Vagina (tissue), 2 donors: ENCODE data around the gene TMEM204. TPM values are rescaled to one million over a fixed set of nuclear protein-coding genes. Genes with fewer than 3 reads are reported as not detected.
A peak's percentile ranks its signal among the peaks of the same experiment; 100 is the strongest.

Source experiments
- DNase-seq, 2 donors: peaks; one replicate each; pipeline ENCODE4 v3.0.0-alpha.2; 2017; ENCODE audit errors: extremely low spot score in 2 of 2
- H3K27ac ChIP-seq: fragments of 200-600 bp; sonication (generic); one replicate; pipeline ENCODE4 v1.5.1; 2019
- H3K27me3 ChIP-seq: fragments of 200-600 bp; sonication (generic); one replicate; pipeline ENCODE4 v1.5.1; 2019
- H3K36me3 ChIP-seq, 2 donors: fragments of 200-600 bp; sonication (generic); one replicate each; pipeline ENCODE4 v1.5.1; 2017 to 2019
- H3K4me1 ChIP-seq: fragments of 200-600 bp; sonication (generic); one replicate; pipeline ENCODE4 v1.5.1; 2019
- H3K4me3 ChIP-seq, 2 donors: fragments of 200-600 bp; sonication (generic); 1 replicate in 1 of 2; 2 replicates in 1 of 2; pipeline ENCODE4 v1.5.1; 2016 to 2019
- H3K9me3 ChIP-seq: fragments of 200-600 bp; sonication (generic); one replicate; pipeline ENCODE4 v1.5.1; 2019
- POLR2A ChIP-seq, 2 donors: fragments of 450-650 bp; IDR thresholded peaks; one replicate each; pipeline ENCODE4 v1.6.1; 2017; ENCODE audit warnings: antibody characterized with exemption in 2 of 2, mild to moderate bottlenecking in 2 of 2, moderate library complexity in 2 of 2
- POLR2AphosphoS5 ChIP-seq, 2 donors: sonication (generic); formaldehyde crosslinking; IDR thresholded peaks; one replicate each; pipeline ENCODE4 v1.9.0; 2017; ENCODE audit warnings: antibody characterized with exemption in 2 of 2, mild to moderate bottlenecking in 2 of 2, low read depth in 1 of 2; ENCODE audit not compliant: insufficient read depth in 1 of 2
- intact Hi-C: fragments of 100-400 bp; cut with DNase I; formaldehyde crosslinking; loops from one replicate; pipeline ENCODE4 v1.15.1; 2023
- total RNA-seq: library from RNA; depleted of rRNA; stranded (reverse); fragments of >200 nt; gene quantifications from one replicate; pipeline ENCODE4 v1.2.3, GENCODE V29; 2016
- TF ChIP-seq, protein P1 (sequence below), 3 experiments: fragments of 450-650 bp in 2 of 3; fragments of 200-600 bp in 1 of 3; sonication (generic) in 1 of 3; IDR thresholded peaks; one replicate each; pipeline ENCODE4 v1.5.1; 2017 to 2019; ENCODE audit warnings: antibody characterized with exemption in 3 of 3, mild to moderate bottlenecking in 2 of 3, moderate library complexity in 2 of 3

The TMEM204 gene
- total RNA-seq, 1 donor from 2014 or later: 33.1 TPM

DNA sequence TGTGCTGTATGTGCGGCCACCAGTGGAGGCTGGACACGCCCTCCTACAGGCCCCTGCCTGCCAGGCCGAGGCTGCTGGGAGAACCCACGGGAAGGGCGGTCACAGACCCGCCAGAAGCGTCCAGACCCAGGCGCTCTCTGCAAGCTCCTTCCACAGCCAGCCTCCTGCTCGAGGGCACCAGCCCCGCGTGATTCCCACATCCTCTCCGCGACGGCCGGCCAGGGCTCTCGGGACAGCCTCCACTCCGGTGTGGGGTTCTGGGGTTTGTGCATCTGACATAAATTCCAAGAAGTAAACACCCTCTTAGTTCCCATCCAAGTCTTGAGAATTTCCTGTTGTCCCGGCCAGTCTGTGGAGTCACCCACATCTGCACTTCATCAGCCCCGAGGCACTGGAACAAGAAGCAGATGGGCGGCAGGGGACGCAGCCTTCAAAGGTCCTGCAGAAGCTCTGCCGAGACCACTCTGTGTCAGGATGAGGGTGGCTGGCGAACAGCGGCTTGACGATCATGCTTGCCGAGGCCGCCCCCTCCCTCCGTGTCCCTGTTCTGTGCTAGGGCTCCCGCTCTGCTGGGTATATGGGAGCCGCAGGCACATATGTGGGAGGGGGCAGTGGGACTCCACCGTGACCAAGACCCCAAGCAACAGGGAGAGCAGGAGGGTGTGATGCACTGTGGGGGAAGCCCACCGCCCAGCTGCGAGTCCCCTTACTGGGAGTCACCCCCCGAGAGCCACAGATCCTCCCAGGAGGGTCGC, 2.4 kb upstream of the TMEM204 start:
- intact Hi-C loops: loop anchor here (5.0 kb wide), 1 partner anchor 81 kb away; the partner anchor contains the start of genes CRAMP1 and IFT140
- Histone ChIP-seq H3K4me3 (peak overlapping the region; percentile 23 to 64), H3K4me1 (peaks cover 76% of the 10 kb centered on the region), H3K27ac (peak overlapping the region; percentile 91), H3K36me3 (no peaks in the 10 kb centered on the region), H3K27me3 (no peaks in the 10 kb centered on the region), H3K9me3 (no peaks in the 10 kb centered on the region)
- no peak for DNase-seq
- TF ChIP-seq, protein P1, sequence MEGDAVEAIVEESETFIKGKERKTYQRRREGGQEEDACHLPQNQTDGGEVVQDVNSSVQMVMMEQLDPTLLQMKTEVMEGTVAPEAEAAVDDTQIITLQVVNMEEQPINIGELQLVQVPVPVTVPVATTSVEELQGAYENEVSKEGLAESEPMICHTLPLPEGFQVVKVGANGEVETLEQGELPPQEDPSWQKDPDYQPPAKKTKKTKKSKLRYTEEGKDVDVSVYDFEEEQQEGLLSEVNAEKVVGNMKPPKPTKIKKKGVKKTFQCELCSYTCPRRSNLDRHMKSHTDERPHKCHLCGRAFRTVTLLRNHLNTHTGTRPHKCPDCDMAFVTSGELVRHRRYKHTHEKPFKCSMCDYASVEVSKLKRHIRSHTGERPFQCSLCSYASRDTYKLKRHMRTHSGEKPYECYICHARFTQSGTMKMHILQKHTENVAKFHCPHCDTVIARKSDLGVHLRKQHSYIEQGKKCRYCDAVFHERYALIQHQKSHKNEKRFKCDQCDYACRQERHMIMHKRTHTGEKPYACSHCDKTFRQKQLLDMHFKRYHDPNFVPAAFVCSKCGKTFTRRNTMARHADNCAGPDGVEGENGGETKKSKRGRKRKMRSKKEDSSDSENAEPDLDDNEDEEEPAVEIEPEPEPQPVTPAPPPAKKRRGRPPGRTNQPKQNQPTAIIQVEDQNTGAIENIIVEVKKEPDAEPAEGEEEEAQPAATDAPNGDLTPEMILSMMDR (IDR thresholded peaks at IDR 0.05): no peak
- peak in 1 of 2 donors; percentile 81 for TF ChIP-seq POLR2AphosphoS5 (IDR thresholded peaks at IDR 0.05; ENCODE audit: insufficient read depth in 1 of 2, low read depth in 1 of 2)

DNA sequence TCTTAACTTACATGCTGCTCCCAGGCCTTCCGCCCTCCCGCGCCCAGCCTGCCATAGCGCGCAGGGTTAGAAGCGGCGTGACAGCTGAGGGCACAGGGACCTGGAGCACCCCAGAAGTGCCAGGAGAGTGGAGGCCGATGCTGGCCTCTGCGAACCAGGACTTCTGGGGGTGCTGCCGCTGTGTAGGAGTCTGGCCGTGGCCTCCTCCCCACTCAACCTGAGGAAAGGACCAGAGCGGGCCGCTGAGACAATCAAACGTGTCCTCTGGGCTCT, 1.9 kb upstream of the TMEM204 start:
- H3K4me1 ChIP-seq: peaks cover 81% of the 10 kb centered on the region
- no peaks in the 10 kb centered on the region for H3K27me3 ChIP-seq
- H3K27ac ChIP-seq: peak overlapping the region; percentile 91
- no peak for DNase-seq
- no peak for TF ChIP-seq POLR2AphosphoS5 (IDR thresholded peaks at IDR 0.05; ENCODE audit: insufficient read depth in 1 of 2, low read depth in 1 of 2)
- no peak for TF ChIP-seq POLR2A (IDR thresholded peaks at IDR 0.05)
- TF ChIP-seq, protein P1 (IDR thresholded peaks at IDR 0.05): no peak
- H3K4me3 ChIP-seq: peak overlapping the region; percentile 23 to 64
- peaks cover 0 to 1% of the 10 kb centered on the region in 2 donors for H3K36me3 ChIP-seq
- H3K9me3 ChIP-seq: no peaks in the 10 kb centered on the region
- intact Hi-C loops: loop anchor here (5.0 kb wide), 1 partner anchor 81 kb away; the partner anchor contains the start of genes CRAMP1 and IFT140

DNA sequence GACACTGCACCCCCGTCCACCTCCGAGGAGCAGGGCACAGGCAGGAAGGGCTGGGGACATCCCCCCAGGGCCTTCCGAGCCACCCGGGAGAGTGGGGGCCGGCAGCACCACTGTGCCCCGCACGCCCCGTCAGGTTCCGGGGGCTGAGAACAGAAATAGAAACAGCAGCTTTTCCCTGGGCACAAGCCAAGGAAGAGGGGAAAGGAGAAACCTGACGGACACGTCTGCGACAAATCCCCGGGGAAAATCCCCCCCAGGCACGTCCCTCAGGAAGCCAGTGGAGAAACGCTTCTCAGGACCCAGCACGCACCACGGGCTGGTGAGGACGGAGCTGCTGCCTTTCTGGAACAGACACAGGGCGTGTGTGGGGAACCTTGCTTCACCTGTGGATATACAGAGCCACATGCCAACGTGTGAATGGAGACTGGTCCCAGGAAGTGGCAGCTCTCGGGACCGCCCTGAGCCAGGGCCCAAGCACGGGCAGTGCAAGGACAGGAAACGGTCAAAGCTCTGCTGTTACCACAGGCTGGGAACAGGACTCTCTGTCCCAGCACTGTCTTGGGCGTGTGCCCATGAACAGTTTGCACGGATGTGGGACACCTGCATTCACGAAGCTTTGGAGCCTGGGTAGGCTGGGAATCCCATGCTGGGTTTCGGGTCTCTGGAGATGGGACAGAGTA, 1.2 kb upstream of the TMEM204 start:
- H3K36me3 ChIP-seq: peaks cover 0 to 8% of the 10 kb centered on the region in 2 donors
- peak overlapping the region; percentile 61 to 64 for H3K4me3 ChIP-seq
- intact Hi-C loops: loop anchor here (2.0 to 5.0 kb wide), 2 partner anchors 15 to 80 kb away; partner anchors contain the start of genes CRAMP1 and IFT140
- DNase-seq: no peak
- H3K9me3 ChIP-seq: no peaks in the 10 kb centered on the region
- no peaks in the 10 kb centered on the region for H3K27me3 ChIP-seq
- peaks cover 87% of the 10 kb centered on the region for H3K4me1 ChIP-seq
- peak in 1 of 2 donors; percentile 71 for TF ChIP-seq POLR2AphosphoS5 (IDR thresholded peaks at IDR 0.05; ENCODE audit: insufficient read depth in 1 of 2, low read depth in 1 of 2)
- TF ChIP-seq, protein P1 (IDR thresholded peaks at IDR 0.05): no peak
- H3K27ac ChIP-seq: peak overlapping the region; percentile 91

DNA sequence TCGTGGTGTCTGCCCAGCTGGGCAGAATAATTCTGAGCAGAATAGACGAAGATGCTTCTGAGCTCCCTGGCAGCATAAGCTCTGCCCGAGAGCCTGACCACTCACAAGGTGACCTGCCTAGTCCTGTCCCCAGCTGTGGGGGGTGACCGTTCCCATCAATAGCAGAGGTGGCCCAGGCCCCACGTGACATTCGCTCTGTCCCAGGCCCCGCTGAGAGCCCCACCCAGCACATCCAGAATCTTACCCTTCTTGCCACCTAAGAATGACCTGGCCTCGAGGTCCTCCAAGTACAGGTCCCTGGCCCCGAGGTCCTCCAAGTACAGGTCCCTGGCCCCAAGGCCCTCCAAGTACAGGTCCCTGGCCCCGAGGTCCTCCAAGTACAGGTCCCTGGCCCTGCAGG, 695 bp upstream of the TMEM204 start:
- H3K4me1 ChIP-seq: peaks cover 84% of the 10 kb centered on the region
- DNase-seq: no peak
- H3K9me3 ChIP-seq: no peaks in the 10 kb centered on the region
- H3K27ac ChIP-seq: peak overlapping the region; percentile 91
- no peaks in the 10 kb centered on the region for H3K27me3 ChIP-seq
- H3K36me3 ChIP-seq: peaks cover 0 to 12% of the 10 kb centered on the region in 2 donors
- intact Hi-C loops: loop anchor here (2.0 to 5.0 kb wide), 2 partner anchors 14 to 80 kb away; partner anchors contain the start of genes CRAMP1 and IFT140
- peak overlapping the region; percentile 61 to 64 for H3K4me3 ChIP-seq
- TF ChIP-seq, protein P1 (IDR thresholded peaks at IDR 0.05): no peak
- TF ChIP-seq POLR2A (IDR thresholded peaks at IDR 0.05): no peak
- no peak for TF ChIP-seq POLR2AphosphoS5 (IDR thresholded peaks at IDR 0.05; ENCODE audit: insufficient read depth in 1 of 2, low read depth in 1 of 2)
